Trophoblast cell (in vitro differentiated cells and primary cell): ENCODE data around the gene PRPF19.

Experiments used
- DNase-seq, 2 donors: peaks; one replicate each; pipeline ENCODE4 v3.0.0-alpha.2; 2016
- H2AFZ ChIP-seq: 2 replicates; pipeline ENCODE4 v1.6.1; 2013; ENCODE audit warnings: low read length, moderate library complexity, mild to moderate bottlenecking; ENCODE audit not compliant: insufficient read depth, poor library complexity
- H2AK5ac ChIP-seq: 2 replicates; pipeline ENCODE4 v1.6.1; 2013; ENCODE audit warnings: mild to moderate bottlenecking, low read length
- H2BK120ac ChIP-seq: 2 replicates; pipeline ENCODE4 v1.6.1; 2013; ENCODE audit warnings: low read length, mild to moderate bottlenecking, moderate library complexity; ENCODE audit not compliant: insufficient read depth, poor library complexity
- H2BK12ac ChIP-seq: 2 replicates; pipeline ENCODE4 v1.6.1; 2013; ENCODE audit warnings: mild to moderate bottlenecking, low read length, moderate library complexity
- H2BK5ac ChIP-seq: 2 replicates; pipeline ENCODE4 v1.6.1; 2013; ENCODE audit warnings: low read length, low read depth, moderate library complexity, mild to moderate bottlenecking; ENCODE audit not compliant: poor library complexity
- H3K14ac ChIP-seq: 2 replicates; pipeline ENCODE4 v1.6.1; 2013; ENCODE audit warnings: mild to moderate bottlenecking, low read length
- H3K18ac ChIP-seq: 2 replicates; pipeline ENCODE4 v1.6.1; 2013; ENCODE audit warnings: mild to moderate bottlenecking, low read length
- H3K23ac ChIP-seq: 2 replicates; pipeline ENCODE4 v1.6.1; 2013; ENCODE audit warnings: low read length
- H3K27ac ChIP-seq: 2 replicates; pipeline ENCODE4 v1.5.1; 2013; ENCODE audit warnings: low read depth, mild to moderate bottlenecking, inconsistent platforms, low read length, moderate library complexity
- H3K27me3 ChIP-seq: 2 replicates; pipeline ENCODE4 v1.6.1; 2013; ENCODE audit warnings: inconsistent platforms, mild to moderate bottlenecking, low read length, moderate library complexity; ENCODE audit not compliant: insufficient read depth
- H3K36me3 ChIP-seq, 2 experiments: 1 replicate in 1 of 2; 2 replicates in 1 of 2; pipeline ENCODE4 v1.6.1; 2013; ENCODE audit warnings: low read length in 2 of 2, mild to moderate bottlenecking in 2 of 2, moderate library complexity in 1 of 2; ENCODE audit not compliant: insufficient read depth in 2 of 2, control insufficient read depth in 1 of 2
- H3K4ac ChIP-seq: 2 replicates; pipeline ENCODE4 v1.6.1; 2013; ENCODE audit warnings: low read depth, mild to moderate bottlenecking, low read length, moderate library complexity
- H3K4me1 ChIP-seq, 2 experiments: 1 replicate in 1 of 2; 2 replicates in 1 of 2; pipeline ENCODE4 v1.6.1; 2013; ENCODE audit warnings: low read length in 2 of 2, mild to moderate bottlenecking in 2 of 2, moderate library complexity in 1 of 2; ENCODE audit not compliant: insufficient read depth in 2 of 2, control insufficient read depth in 1 of 2
- H3K4me2 ChIP-seq: 2 replicates; pipeline ENCODE4 v1.6.1; 2013; ENCODE audit warnings: inconsistent platforms, mild to moderate bottlenecking, low read length, moderate library complexity
- H3K4me3 ChIP-seq: 2 replicates; pipeline ENCODE4 v1.5.1; 2013; ENCODE audit warnings: mild to moderate bottlenecking, low read depth, low read length, inconsistent platforms
- H3K79me1 ChIP-seq: one replicate; pipeline ENCODE4 v1.6.1; 2013; ENCODE audit warnings: low read length
- H3K79me2 ChIP-seq: 2 replicates; pipeline ENCODE4 v1.6.1; 2013; ENCODE audit warnings: low read length, mild to moderate bottlenecking; ENCODE audit not compliant: control insufficient read depth, insufficient read depth, poor library complexity
- H3K9ac ChIP-seq: 2 replicates; pipeline ENCODE4 v1.6.1; 2013; ENCODE audit warnings: mild to moderate bottlenecking, low read length
- H3K9me3 ChIP-seq: 2 replicates; pipeline ENCODE4 v1.6.1; 2013; ENCODE audit warnings: low read depth, mild to moderate bottlenecking, control low read depth, inconsistent platforms, low read length; ENCODE audit not compliant: insufficient read depth
- H4K12ac ChIP-seq: 2 replicates; pipeline ENCODE4 v1.6.1; 2013; ENCODE audit warnings: low read depth, mild to moderate bottlenecking, low read length, moderate library complexity
- H4K8ac ChIP-seq: 2 replicates; pipeline ENCODE4 v1.6.1; 2013; ENCODE audit warnings: low read depth, mild to moderate bottlenecking, low read length, moderate library complexity
- H4K91ac ChIP-seq: one replicate; pipeline ENCODE4 v1.6.1; 2013; ENCODE audit warnings: low read depth, mild to moderate bottlenecking, low read length, moderate library complexity
- WGBS: extraction: QIAGEN DNeasy Blood & Tissue Kit; methylation state at CpG from one replicate; pipeline ENCODE4 v1.1.7; 2013; ENCODE audit warnings: missing lambda C conversion rate; ENCODE audit not compliant: insufficient read length, insufficient coverage; ENCODE audit errors: extremely low coverage; 5-methylcytosine and 5-hydroxymethylcytosine counted together

The PRPF19 gene

GRCh38 chr11:60897496-60897895 is 8.9 kb downstream of the PRPF19 start:
- Histone ChIP-seq H3K36me3 (peaks cover 40 to 65% of the 10 kb centered on the region in 2 experiments), H2BK5ac (no peak overlapping the region), H2AFZ (no peak overlapping the region), H4K12ac (no peak overlapping the region), H3K79me1 (no peaks in the 10 kb centered on the region), H3K4me1 (no peaks in the 10 kb centered on the region), H3K23ac (no peak overlapping the region), H3K14ac (no peak overlapping the region), H3K18ac (no peak overlapping the region), H3K4ac (no peak overlapping the region), H3K27ac (no peak overlapping the region), H3K4me3 (no peak overlapping the region), H2BK120ac (no peak overlapping the region), H3K27me3 (no peaks in the 10 kb centered on the region), H3K9me3 (no peaks in the 10 kb centered on the region), H4K8ac (no peak overlapping the region), H3K79me2 (no peaks in the 10 kb centered on the region), H4K91ac (no peak overlapping the region), H2BK12ac (no peak overlapping the region), H2AK5ac (no peak overlapping the region), H3K4me2 (no peak overlapping the region), H3K9ac (no peak overlapping the region)
- no CpG with 5 or more reads among the region's 4 CpGs for WGBS
- DNase-seq, result no peak

- Histone ChIP-seq H3K4me2 (no peak overlapping the region), H3K14ac (no peak overlapping the region), H4K12ac (no peak overlapping the region), H2AK5ac (no peak overlapping the region), H3K79me1 (no peaks in the 10 kb centered on the region), H3K4me3 (no peak overlapping the region), H2BK120ac (no peak overlapping the region), H3K9ac (no peak overlapping the region), H3K23ac (no peak overlapping the region), H3K18ac (no peak overlapping the region), H4K8ac (no peak overlapping the region), H2AFZ (no peak overlapping the region), H2BK12ac (no peak overlapping the region), H3K79me2 (no peaks in the 10 kb centered on the region), H3K9me3 (no peaks in the 10 kb centered on the region), H3K27me3 (no peaks in the 10 kb centered on the region), H3K4me1 (peaks cover 0 to 1% of the 10 kb centered on the region in 2 experiments), H3K4ac (no peak overlapping the region), H2BK5ac (no peak overlapping the region), H4K91ac (no peak overlapping the region), H3K36me3 (peaks cover 32 to 51% of the 10 kb centered on the region in 2 experiments), H3K27ac (no peak overlapping the region)
- WGBS, result no CpG with 5 or more reads among the region's 5 CpGs
- DNase-seq, result no peak
These were observed 10.7 kb downstream of the PRPF19 start for GRCh38 chr11:60895687-60896086.

- no peak overlapping the region for H4K91ac ChIP-seq
- H3K27me3 ChIP-seq, result no peaks in the 10 kb centered on the region
- H3K4me1 ChIP-seq, result peaks cover 2 to 10% of the 10 kb centered on the region in 2 experiments
- H3K23ac ChIP-seq, result no peak overlapping the region
- no peak overlapping the region for H3K9ac ChIP-seq
- DNase-seq, result no peak
- no peak overlapping the region for H2BK5ac ChIP-seq
- no peak overlapping the region for H3K4me3 ChIP-seq
- no CpG with 5 or more reads among the region's 7 CpGs for WGBS
- H3K79me1 ChIP-seq, result no peaks in the 10 kb centered on the region
- no peak overlapping the region for H2BK12ac ChIP-seq
- H2AFZ ChIP-seq, result no peak overlapping the region
- no peak overlapping the region for H3K4ac ChIP-seq
- H4K8ac ChIP-seq, result no peak overlapping the region
- H3K9me3 ChIP-seq, result no peaks in the 10 kb centered on the region
- no peak overlapping the region for H3K27ac ChIP-seq
- H3K18ac ChIP-seq, result no peak overlapping the region
- no peak overlapping the region for H3K14ac ChIP-seq
- H2BK120ac ChIP-seq, result no peak overlapping the region
- H3K79me2 ChIP-seq, result no peaks in the 10 kb centered on the region
- H3K4me2 ChIP-seq, result no peak overlapping the region
- no peak overlapping the region for H4K12ac ChIP-seq
- H3K36me3 ChIP-seq, result peaks cover 8 to 27% of the 10 kb centered on the region in 2 experiments
- no peak overlapping the region for H2AK5ac ChIP-seq
These were observed 15.2 kb downstream of the PRPF19 start for GRCh38 chr11:60891103-60891741.

GRCh38 chr11:60890696-60891095 is 15.7 kb downstream of the PRPF19 start:
- H3K36me3 ChIP-seq, result peaks cover 6 to 25% of the 10 kb centered on the region in 2 experiments
- no peak overlapping the region for H3K27ac ChIP-seq
- no peaks in the 10 kb centered on the region for H3K9me3 ChIP-seq
- no peak overlapping the region for H3K9ac ChIP-seq
- H2BK120ac ChIP-seq, result no peak overlapping the region
- no peaks in the 10 kb centered on the region for H3K27me3 ChIP-seq
- no peaks in the 10 kb centered on the region for H3K79me2 ChIP-seq
- H3K4me1 ChIP-seq, result peaks cover 2 to 10% of the 10 kb centered on the region in 2 experiments
- H3K14ac ChIP-seq, result no peak overlapping the region
- no peak overlapping the region for H2BK5ac ChIP-seq
- WGBS, result no CpG with 5 or more reads among the region's 5 CpGs
- no peak for DNase-seq
- H2AFZ ChIP-seq, result no peak overlapping the region
- no peaks in the 10 kb centered on the region for H3K79me1 ChIP-seq
- no peak overlapping the region for H4K12ac ChIP-seq
- no peak overlapping the region for H3K18ac ChIP-seq
- H3K4me2 ChIP-seq, result no peak overlapping the region
- no peak overlapping the region for H4K8ac ChIP-seq
- H2AK5ac ChIP-seq, result no peak overlapping the region
- no peak overlapping the region for H3K23ac ChIP-seq
- no peak overlapping the region for H3K4me3 ChIP-seq
- H3K4ac ChIP-seq, result no peak overlapping the region
- H2BK12ac ChIP-seq, result no peak overlapping the region
- H4K91ac ChIP-seq, result no peak overlapping the region
